ENCODE data around the gene SWSAP1.
A peak's percentile ranks its signal among the peaks of the same experiment; 100 is the strongest.
"Not testable (repeated sequence)": the region's sequence is repeated elsewhere in the genome, so short reads cannot be mapped to it uniquely, and the experiment has no call there.

The SWSAP1 gene, protein sequence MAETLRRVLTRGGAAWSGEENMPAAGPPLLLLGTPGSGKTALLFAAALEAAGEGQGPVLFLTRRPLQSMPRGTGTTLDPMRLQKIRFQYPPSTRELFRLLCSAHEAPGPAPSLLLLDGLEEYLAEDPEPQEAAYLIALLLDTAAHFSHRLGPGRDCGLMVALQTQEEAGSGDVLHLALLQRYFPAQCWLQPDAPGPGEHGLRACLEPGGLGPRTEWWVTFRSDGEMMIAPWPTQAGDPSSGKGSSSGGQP

DNA sequence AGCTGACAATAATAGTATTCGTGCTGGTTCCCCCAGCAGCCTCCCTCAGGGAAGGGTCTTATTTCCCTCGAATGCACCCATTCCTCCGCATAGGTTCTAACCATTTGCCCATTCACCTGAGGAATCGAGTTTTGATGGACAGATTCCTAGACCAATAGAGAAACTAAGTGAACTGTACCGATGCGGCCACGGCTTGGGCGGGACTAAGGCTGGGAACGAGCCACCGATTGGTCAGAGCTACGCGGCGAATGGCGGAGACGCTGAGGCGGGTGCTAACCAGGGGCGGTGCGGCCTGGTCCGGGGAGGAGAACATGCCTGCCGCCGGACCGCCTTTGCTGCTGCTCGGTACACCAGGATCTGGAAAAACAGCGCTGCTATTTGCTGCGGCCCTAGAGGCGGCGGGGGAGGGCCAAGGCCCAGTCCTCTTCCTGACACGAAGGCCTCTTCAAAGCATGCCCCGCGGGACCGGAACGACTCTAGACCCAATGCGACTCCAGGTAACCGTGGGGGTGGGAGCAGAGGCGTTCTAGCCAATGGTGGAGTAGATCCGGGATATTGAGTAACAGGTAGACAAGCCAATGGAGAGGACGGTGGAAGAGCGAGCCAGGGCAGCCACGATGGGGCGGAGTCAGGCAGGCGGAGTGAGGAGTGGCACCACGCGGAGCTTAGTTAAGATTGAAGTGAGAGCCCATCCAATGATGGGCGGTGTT lies at the start of gene SWSAP1:
Gene SWSAP1 (plus strand): TSS at position 234 of the 710 bp plus-strand sequence. CDS start 15 bp downstream, at position 249.
- DNase-seq, result peak; percentile 99

DNA sequence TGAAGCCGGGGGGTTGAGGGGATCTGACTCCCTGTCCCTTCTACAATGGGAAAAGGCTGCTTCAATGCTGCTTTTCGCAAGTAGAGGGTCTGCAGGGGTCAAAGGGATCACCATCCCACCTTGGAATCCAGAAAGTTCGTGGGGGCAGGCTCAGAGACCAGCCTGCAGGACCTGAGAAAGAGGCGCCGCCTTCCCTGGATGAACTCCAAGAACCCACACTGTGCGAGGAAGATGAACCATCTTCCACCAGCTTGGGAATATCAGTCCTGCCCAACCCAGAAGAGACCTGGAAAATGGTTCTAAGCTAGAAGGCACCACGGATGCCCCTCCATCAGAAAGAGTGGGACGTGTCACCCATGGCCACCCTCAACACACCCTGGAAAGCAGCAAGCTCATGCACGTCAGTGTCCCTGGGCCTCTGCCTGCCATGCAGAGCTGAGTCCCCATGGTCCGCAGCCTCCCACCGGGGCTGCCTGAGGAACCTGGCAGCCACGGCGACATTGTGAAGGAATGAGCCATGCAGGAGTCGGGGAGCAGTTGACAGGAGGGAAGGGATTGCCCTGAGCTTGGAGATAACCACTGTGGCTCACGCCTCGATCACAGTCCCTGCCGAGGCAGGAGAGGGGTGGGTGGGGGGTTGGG lies 49.6 kb upstream of the SWSAP1 start:
- no peak for DNase-seq

DNA sequence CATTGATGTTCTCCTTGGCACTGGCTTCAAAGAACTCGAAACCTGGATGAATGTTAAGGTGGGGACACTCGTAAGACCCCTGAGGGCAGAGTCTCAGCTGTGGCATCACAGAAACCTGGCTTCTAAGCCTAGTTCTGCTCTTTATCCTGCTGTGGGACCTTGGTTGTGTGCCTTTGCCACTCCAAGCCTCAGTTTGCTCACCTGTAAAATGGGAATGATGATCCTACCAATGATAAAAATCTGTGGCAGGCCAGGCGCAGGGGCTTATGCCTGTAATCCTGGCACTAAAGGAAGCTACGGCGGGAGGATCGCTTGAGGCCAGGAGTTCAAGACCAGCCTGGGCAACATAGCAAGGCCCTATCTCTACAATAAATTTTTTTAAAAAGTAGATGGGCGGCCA lies 48.9 kb upstream of the SWSAP1 start:
- no peak for DNase-seq

DNA sequence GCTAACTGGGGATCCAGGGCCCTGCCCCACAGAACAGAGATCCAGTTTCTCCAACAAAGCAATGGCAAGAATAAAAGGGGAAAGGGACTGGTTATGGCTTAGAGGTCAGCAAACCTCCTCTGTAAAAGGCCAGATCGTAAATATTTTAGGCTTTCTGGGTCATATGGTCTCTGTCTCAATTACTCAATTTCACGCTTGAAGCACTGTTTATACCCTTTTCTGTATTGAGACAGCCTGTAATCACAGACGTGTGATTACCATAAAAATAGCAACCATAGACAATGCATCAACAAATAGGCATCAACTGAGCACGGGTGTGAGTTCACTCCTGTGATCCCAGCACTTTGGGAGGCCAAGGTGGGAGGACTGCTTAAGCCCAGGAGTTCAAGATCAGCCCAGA lies 44.3 kb upstream of the SWSAP1 start:
- no peak for DNase-seq

DNA sequence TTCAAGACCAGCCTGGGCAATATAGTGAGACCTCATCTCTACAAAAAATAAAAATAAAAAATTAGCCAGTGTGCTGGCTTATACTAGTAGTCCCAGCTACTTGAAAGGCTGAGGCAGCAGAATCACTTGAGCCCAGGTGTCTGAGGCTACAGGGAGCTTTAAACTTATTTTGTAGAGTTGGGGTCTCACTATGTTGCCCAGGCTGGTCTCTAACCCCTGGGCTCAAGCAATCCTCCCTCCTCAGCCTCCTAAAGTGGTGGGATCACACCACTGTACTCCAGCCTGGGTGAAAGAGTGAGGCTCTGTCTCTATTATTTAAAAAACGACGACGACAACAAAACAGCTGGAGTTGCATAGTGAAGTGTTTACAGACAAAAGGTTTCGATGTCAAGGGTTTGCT lies 43.0 kb upstream of the SWSAP1 start:
- no peak for DNase-seq

DNA sequence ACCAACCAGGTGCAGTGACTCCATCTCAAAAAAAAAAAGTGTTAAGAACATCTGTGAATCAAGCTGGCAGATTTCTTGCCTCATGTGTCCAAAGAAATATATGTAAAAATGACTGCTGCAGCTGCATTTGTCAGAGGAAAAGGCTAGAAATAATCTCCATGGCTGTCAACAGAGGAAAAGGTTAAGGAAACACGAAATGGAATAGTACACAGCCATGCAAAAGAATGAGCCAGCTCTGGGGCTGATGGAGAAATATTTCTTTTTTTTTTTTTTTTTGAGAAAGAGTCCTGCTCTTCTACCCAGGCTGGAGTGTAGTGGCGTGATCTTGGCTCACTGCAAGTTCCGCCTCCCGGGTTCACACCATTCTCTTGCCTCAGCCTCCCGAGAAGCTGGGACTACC lies 41.6 kb upstream of the SWSAP1 start:
- no peak for DNase-seq

DNA sequence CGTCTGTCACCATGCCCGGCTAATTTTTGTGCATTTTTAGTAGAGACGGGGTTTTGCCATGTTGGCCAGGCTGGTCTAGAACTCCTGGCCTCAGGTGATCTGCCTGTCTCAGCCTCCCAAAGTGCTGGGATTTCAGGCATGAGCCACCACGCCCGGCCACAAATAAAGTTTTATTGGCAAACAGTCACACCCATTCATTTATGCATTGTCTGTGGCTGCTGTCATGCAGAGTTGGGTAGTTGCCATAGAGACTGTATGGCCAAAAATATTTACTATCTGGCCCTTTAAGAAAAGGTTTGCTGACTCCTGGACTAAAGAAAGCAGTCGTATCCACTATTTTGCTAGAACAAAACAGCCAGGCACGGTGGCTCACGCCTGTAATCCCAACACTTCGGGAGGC lies 40.6 kb upstream of the SWSAP1 start:
- DNase-seq, result not testable (repeated sequence)

DNA sequence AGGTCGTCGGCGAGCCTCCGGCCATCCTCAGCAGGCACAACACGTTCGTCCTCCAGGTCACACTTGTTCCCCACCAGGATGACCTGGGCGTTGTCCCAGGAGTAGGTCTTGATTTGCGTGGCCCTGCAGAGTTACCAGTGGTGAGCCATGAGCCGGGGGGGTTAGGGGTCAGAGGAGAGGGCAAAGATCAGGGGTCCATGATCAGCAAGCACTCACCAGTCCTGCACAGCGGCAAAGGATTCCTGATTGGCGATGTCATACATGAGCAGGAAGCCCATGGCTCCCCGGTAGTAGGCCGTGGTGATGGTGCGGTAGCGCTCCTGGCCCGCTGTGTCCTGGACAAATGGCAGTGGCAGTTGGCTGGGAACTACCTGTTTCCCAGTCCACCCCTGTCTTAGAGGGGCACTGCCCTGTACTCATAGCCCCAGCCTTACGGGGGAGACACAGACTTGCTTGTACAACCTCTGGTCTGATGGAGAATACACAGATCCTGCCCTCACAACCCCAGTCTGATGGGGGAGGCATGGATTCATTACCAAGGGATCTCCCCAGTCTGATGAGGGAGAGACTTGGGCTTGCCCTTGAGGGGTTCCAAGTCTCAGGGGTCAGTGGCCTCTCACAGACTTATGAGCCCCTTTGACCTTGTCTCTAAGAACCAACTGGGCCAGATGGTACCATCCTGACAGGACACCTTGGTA lies 38.9 kb upstream of the SWSAP1 start:
- DNase-seq, result no peak

DNA sequence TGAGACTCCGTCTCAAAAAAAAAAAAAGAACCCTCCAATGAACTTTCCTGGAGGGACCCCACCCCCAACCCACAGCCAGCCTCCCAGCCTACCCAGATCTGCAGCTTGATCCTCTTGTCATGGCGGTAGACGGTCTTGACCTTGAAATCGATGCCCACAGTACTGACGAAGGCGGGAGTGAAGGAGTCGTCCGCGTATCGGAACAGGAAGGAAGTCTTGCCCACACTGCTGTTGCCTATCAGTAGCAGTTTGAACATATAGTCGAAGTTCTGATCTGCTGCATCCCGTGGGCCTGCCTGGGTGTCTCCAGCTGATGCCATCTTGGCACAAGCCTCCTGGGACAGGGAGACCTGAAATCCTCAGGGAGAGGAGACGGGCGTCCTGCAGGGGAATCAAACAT lies 37.4 kb upstream of the SWSAP1 start:
- DNase-seq, result no peak

DNA sequence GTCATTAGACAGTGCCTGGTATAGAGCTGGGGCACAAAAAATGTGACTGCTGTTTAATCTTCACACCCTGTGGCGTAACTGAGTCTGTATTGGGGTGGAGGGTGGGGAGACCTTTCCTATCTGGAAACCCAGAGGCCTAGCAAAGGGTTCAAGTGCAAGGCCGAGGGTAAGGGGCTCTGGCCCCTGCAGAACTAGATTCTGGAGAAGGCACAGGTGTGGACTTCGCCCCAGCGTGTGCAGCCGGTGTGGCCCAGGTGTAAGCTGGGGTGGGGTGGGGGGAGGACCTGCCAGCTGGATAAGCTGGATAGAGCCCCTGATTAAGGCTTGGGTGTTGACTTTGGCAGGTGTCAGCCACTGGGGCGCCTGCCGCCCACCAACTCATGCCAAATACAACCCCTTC lies 36.3 kb upstream of the SWSAP1 start:
- no peak for DNase-seq

DNA sequence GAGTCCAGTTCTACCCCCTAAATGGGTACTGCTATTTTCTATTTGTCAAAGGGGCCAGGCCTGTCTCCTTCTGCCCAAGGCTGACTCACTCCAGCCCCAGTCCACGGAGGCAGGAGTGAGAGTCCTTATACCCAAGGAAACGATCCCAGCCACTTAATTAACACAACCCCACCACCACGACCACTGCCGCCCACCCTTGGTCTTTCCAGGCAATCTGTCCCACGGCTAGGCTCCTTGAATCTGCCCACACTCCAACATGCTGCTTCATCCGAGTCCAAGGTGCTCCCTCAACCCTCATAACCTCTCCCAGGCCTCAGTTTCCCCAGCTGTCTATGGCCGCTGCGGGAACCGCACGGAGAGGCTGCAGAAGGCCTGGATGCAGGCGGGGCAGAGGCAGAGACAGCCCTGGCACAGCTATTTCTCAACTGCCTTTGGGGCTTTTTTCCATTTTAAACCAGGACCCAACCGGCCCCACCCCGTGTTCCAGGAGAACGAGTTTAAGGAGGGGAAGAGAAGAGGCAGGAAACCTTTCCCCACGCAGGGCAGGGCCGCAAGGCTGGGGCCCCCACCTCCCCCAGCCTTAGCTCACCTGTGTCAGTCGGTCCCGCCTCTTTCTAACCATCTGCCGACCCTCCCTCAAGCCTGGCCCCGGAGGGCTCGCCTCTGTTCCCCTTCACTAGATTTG lies 35.8 kb upstream of the SWSAP1 start:
- no peak for DNase-seq

DNA sequence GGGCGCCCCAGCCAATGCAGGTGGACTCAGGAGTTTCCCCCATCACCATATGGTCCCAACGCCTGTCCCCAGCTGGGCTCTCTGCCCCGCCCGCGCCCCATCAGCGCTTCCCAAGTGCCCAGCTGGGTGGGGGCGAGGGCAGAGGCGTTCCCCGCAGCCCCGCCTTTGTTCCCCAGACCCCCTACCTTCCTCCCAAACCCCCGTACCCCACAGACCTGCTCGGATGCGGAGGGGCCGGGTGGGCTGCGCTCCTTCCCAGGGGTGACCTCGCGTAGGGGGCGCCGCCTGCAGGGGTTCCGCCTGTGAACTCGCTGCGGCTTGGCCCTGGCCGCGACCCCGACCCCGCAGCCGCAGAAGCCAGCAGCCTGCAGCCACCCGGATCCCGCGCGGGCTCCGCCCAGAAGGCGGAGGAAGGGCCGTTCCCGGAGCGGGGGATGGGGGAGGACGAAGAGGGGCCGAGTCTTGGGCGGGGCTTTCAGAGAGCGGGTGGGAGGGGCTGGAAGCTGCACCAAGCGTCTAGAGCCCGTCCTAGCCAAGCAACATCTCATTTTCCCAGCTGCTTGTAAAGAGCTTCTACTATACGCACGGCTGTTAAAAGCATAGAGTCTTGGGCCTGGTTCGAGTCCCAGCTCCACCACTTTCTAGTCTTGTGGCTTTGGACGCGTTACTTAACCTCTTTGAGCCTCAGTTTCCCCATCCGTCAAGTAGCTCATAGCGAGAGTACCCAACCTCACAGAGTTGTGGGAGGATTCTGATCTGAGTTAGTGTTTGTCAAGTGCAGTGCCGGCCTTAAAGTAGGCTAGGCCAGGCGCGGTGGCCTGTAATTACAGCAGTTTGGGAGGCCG lies 35.0 kb upstream of the SWSAP1 start, which contains the start of gene RAB3D:
Gene RAB3D (minus strand): TSS at position 404 of the 845 bp plus-strand sequence. CDS start 2,258 bp downstream, outside the sequence.
- DNase-seq, result peak; percentile 82

DNA sequence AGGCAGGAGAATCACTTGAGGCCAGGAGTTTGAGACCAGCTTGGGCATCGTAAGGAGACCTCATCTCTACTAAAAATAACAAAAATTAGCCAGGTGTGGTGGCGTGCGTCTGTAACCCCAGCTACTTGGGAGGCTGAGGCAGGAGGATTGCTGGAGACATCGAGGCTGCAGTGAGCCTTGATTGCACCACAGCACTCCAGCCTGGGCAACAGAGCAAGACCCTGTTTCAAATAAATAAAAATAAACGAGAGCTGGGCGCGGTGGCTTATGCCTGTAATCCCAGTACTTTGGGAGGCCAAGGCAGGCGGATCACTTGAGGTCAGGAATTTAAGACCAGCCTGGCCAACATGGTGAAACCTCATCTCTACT lies 34.4 kb upstream of the SWSAP1 start:
- not testable (repeated sequence) for DNase-seq

DNA sequence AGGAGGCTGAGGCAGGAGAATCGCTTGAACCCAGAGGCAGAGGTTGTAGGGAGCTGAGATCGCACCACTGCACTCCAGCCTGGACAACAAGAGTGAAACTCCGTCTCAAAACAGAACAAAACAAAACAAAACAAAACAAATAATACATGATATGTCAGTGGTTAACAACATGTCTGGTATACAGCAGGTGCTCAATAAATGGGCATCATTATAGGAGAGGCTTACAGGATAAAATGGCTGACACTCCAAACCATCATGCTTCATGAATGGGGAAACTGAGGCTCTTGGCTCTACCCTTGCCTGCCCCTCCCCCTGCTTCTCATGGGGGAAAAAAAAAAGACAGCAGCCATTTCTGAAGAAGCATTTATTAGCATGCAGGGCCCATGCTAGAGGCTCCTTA lies 32.0 kb upstream of the SWSAP1 start:
- DNase-seq, result no peak

DNA sequence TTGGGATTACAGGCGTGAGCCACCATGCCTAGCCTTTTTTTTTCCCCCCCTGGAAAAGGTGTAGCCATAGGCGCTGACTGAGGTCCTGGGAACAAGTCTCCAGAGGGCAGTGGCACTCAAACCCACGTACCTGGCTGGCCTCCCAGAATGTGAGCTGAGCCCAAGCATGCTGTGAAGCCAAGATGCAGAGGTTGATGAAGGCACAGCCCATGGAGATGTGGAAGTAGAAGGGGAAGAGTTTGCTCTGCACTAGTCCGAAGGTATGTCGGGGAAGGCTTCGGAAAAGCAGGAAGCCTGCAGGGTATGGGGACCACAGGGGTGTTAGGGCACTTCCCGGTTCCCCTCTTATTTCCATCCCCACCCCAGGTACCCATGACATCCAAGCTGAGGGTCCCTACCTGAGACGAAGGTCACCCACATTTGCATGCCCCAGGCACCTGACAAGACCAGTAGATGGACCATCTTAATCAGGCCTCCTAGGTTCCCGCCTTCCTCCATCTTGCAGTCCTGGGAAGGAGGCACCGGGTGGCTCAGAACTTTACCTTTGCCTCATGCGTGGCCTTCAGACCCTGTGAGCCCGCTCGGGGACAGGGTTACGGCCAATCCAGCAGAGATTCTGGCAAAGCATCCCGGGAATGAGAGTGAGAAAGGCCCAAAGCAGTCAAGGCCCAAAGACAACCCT lies 29.2 kb upstream of the SWSAP1 start:
- DNase-seq, result no peak

DNA sequence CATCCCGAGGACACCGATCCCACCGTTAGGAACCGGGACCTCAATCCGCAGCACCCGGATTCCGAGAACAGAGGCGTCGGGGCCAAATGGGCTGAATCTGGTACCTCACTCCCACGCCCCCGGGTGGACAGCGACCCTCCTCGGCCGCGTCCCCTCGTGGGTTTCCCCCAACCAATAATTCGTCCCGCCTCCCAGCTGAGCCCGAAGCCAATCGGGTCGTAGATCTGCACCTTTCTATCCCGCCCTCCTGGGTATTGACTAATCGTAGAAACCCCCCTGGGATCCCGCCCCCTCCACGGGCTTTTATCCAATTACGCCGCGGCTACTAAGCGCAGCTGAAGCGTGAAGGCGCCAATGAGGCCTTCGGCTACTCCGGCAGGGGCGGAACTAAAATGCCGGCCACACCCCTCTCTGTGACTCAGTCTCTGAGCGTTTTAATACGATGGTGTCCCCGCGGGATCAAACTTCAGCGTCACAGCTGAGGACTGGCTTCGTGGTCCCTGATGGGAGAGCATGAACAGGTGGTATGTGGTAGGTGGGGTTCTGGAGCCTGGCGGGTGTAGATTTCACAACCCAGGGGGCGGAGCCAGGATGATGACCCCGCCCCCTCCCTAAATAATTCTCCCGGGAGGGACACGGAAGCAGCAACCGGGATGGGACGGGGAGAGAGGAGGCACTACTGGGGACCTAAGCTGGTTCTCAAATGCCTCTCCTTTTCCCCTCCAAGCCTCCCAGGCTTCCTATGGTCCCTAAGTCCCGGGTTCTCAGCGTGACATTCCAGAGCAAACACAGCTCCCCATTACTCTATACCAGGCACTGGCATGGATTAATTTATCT lies 28.1 kb upstream of the SWSAP1 start, which contains the start of the genes CCDC159 and TMEM205:
Gene CCDC159 (plus strand): TSS at position 416 of the 837 bp plus-strand sequence. CDS start 88 bp downstream, at position 504.
Gene TMEM205 (minus strand): TSS at position 165 of the 837 bp plus-strand sequence. CDS start 649 bp downstream, outside the sequence.
- peak; percentile 99 for DNase-seq

DNA sequence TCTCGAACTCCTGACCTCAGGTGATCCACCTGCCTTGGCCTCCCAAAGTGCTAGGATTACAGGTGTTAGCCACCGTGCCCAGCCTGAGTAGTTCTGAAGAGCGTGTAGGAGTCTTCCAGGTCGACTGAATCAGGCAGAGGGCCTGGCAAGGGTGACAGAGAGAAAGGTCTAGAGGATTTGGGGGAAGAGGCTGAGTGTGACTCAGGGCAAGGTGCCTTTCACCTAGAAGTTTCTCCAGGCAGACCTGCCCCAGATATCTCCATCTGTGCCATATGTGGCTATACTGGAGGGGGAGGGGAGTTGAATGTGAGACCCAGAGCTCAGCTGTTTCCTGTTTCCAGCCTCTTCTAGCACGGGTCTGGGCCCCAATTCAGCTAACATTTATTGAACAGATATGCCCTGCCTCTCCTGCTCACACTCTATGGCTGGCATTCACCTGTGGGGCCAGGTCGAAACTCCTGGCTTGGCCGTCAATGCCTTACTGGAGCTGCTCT lies 26.9 kb upstream of the SWSAP1 start:
- no peak for DNase-seq

DNA sequence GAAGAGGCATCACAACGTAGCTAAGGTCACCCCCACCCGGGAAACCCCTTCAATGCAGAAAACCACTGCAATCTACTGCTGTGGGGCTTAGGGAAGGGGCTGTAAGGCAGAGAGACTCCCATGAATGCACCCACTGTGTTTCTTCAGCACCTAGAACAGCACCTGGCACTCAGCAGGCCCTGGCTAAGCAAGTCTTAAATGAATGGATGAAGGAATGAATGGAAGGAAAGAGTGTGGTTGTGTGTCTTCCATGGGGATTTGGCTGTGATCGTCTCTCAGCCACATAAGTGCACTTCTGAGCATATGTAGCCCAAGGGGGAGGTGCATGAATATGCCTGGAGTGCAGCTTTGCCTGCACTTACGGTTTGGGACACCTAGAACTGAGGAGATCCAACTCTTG lies 25.3 kb upstream of the SWSAP1 start:
- DNase-seq, result no peak

DNA sequence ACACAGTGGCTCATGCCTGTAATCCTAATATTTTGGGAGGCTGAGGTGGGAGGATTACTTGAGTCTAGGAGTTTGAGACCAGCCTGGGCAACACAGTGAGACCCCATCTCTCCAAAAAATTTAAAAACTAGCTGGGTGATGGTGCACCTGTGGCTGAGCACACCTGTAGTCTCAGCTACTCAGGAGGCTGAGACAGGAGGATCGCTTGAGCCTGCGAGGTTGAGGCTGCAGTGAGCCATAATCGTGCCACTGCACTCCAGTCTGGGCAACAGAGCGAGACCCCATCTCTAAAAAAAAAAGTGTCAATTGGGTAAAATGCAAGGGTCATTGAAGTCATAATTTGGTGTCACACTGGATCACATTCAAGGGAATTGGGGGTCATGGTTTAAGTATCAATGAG lies 20.4 kb upstream of the SWSAP1 start:
- not testable (repeated sequence) for DNase-seq

Data from CD4-positive, alpha-beta T cell treated with Interferon gamma for 1 hour (primary cell).